ENCODE measurements around the gene TBX21. TPM values are rescaled to one million over a fixed set of nuclear protein-coding genes. Genes with fewer than 3 reads are reported as not detected.
A peak's percentile ranks its signal among the peaks of the same experiment; 100 is the strongest.

Gene TBX21
- total RNA-seq, 1 experiment from 2014 or later = not detected

- H3K4me3 ChIP-seq (ENCODE audit: low read length) = no peak overlapping the region
- H3K27ac ChIP-seq (ENCODE audit: low read length) = no peak overlapping the region
- H3K4me2 ChIP-seq (ENCODE audit: low read depth, low read length, poor library complexity, severe bottlenecking) = no peak overlapping the region
- H2AFZ ChIP-seq (ENCODE audit: low read length) = no peak overlapping the region
- peak; percentile 73 for DNase-seq
- no peaks in the 10 kb centered on the region for H3K9me3 ChIP-seq (ENCODE audit: low read length)
- no peaks in the 10 kb centered on the region for H4K20me1 ChIP-seq (ENCODE audit: insufficient read depth, low read depth, low read length)
- no peaks in the 10 kb centered on the region for H3K36me3 ChIP-seq (ENCODE audit: insufficient read depth, low read length)
- no peaks in the 10 kb centered on the region for H3K9me2 ChIP-seq (replicated peaks; ENCODE audit: insufficient read depth, low read length)
- no peak overlapping the region for H3K9ac ChIP-seq (ENCODE audit: low read length)
- no peaks in the 10 kb centered on the region for H3K79me2 ChIP-seq (ENCODE audit: low read length)
- peaks cover 5% of the 10 kb centered on the region for H3K4me1 ChIP-seq (ENCODE audit: low read length)
- H3K27me3 ChIP-seq (ENCODE audit: low read length) = no peaks in the 10 kb centered on the region
Measured at GRCh38 chr17:47742319-47743181, 9.5 kb downstream of the TBX21 start.

- Histone ChIP-seq H3K4me1 (ENCODE audit: low read length) (peaks cover 7% of the 10 kb centered on the region), H3K4me2 (ENCODE audit: low read depth, low read length, poor library complexity, severe bottlenecking) (no peak overlapping the region), H3K9me3 (ENCODE audit: low read length) (no peaks in the 10 kb centered on the region), H3K36me3 (ENCODE audit: insufficient read depth, low read length) (no peaks in the 10 kb centered on the region), H3K9ac (ENCODE audit: low read length) (no peak overlapping the region), H3K79me2 (ENCODE audit: low read length) (no peaks in the 10 kb centered on the region), H3K9me2 (replicated peaks; ENCODE audit: insufficient read depth, low read length) (no peaks in the 10 kb centered on the region), H4K20me1 (ENCODE audit: insufficient read depth, low read depth, low read length) (no peaks in the 10 kb centered on the region), H3K27ac (ENCODE audit: low read length) (no peak overlapping the region), H3K4me3 (ENCODE audit: low read length) (no peak overlapping the region), H2AFZ (ENCODE audit: low read length) (no peak overlapping the region), H3K27me3 (ENCODE audit: low read length) (0 out of 2 replicates have a peak, but pooled peaks cover 2% of the 10 kb centered on the region)
- no peak for DNase-seq
Measured at GRCh38 chr17:47744168-47745036, 11.4 kb downstream of the TBX21 start.

GRCh38 chr17:47745037-47745380, 12.0 kb downstream of the TBX21 start:
- DNase-seq = no peak

GRCh38 chr17:47751471-47751870, 18.4 kb downstream of the TBX21 start:
- Histone ChIP-seq H2AFZ (ENCODE audit: low read length) (no peak overlapping the region), H3K4me3 (ENCODE audit: low read length) (no peak overlapping the region), H3K36me3 (ENCODE audit: insufficient read depth, low read length) (no peaks in the 10 kb centered on the region), H3K9me2 (replicated peaks; ENCODE audit: insufficient read depth, low read length) (no peaks in the 10 kb centered on the region), H4K20me1 (ENCODE audit: insufficient read depth, low read depth, low read length) (no peaks in the 10 kb centered on the region), H3K9me3 (ENCODE audit: low read length) (no peaks in the 10 kb centered on the region), H3K9ac (ENCODE audit: low read length) (no peak overlapping the region), H3K27ac (ENCODE audit: low read length) (no peak overlapping the region), H3K79me2 (ENCODE audit: low read length) (no peaks in the 10 kb centered on the region), H3K27me3 (ENCODE audit: low read length) (0 out of 2 replicates have a peak, but pooled peaks cover 2% of the 10 kb centered on the region), H3K4me2 (ENCODE audit: low read depth, low read length, poor library complexity, severe bottlenecking) (peak overlapping the region; percentile 45), H3K4me1 (ENCODE audit: low read length) (peaks cover 28% of the 10 kb centered on the region)
- DNase-seq = no peak

More at GRCh38 chr17:47745037-47745380, 12.0 kb downstream of the TBX21 start:
- H3K4me2 ChIP-seq (ENCODE audit: low read depth, low read length, poor library complexity, severe bottlenecking) = no peak overlapping the region
- H3K36me3 ChIP-seq (ENCODE audit: insufficient read depth, low read length) = no peaks in the 10 kb centered on the region
- no peak overlapping the region for H3K9ac ChIP-seq (ENCODE audit: low read length)
- H3K27me3 ChIP-seq (ENCODE audit: low read length) = 0 out of 2 replicates have a peak, but pooled peaks cover 2% of the 10 kb centered on the region
- no peaks in the 10 kb centered on the region for H4K20me1 ChIP-seq (ENCODE audit: insufficient read depth, low read depth, low read length)
- H2AFZ ChIP-seq (ENCODE audit: low read length) = no peak overlapping the region
- no peak overlapping the region for H3K4me3 ChIP-seq (ENCODE audit: low read length)
- H3K9me2 ChIP-seq (replicated peaks; ENCODE audit: insufficient read depth, low read length) = no peaks in the 10 kb centered on the region
- no peaks in the 10 kb centered on the region for H3K79me2 ChIP-seq (ENCODE audit: low read length)
- H3K4me1 ChIP-seq (ENCODE audit: low read length) = peaks cover 13% of the 10 kb centered on the region
- no peaks in the 10 kb centered on the region for H3K9me3 ChIP-seq (ENCODE audit: low read length)
- no peak overlapping the region for H3K27ac ChIP-seq (ENCODE audit: low read length)

- no peak overlapping the region for H2AFZ ChIP-seq (ENCODE audit: low read length)
Measured at GRCh38 chr17:47757386-47757785, 24.4 kb downstream of the TBX21 start.

GRCh38 chr17:47760409-47761140, 27.5 kb downstream of the TBX21 start:
- no peak overlapping the region for H3K4me2 ChIP-seq (ENCODE audit: low read depth, low read length, poor library complexity, severe bottlenecking)
- no peak overlapping the region for H2AFZ ChIP-seq (ENCODE audit: low read length)
- H3K36me3 ChIP-seq (ENCODE audit: insufficient read depth, low read length) = no peaks in the 10 kb centered on the region
- H3K79me2 ChIP-seq (ENCODE audit: low read length) = no peaks in the 10 kb centered on the region
- no peaks in the 10 kb centered on the region for H3K4me1 ChIP-seq (ENCODE audit: low read length)
- H3K9me2 ChIP-seq (replicated peaks; ENCODE audit: insufficient read depth, low read length) = no peaks in the 10 kb centered on the region
- peaks cover 6% of the 10 kb centered on the region; the same call in 1 of the 2 replicates for H3K9me3 ChIP-seq (ENCODE audit: low read length)
- H3K27ac ChIP-seq (ENCODE audit: low read length) = no peak overlapping the region
- H3K9ac ChIP-seq (ENCODE audit: low read length) = no peak overlapping the region
- H3K4me3 ChIP-seq (ENCODE audit: low read length) = no peak overlapping the region
- no peak for DNase-seq
- no peaks in the 10 kb centered on the region for H4K20me1 ChIP-seq (ENCODE audit: insufficient read depth, low read depth, low read length)
- 0 out of 2 replicates have a peak, but pooled peaks cover 5% of the 10 kb centered on the region for H3K27me3 ChIP-seq (ENCODE audit: low read length)

More at GRCh38 chr17:47757386-47757785, 24.4 kb downstream of the TBX21 start:
- H3K27ac ChIP-seq (ENCODE audit: low read length) = no peak overlapping the region
- no peak overlapping the region for H3K4me2 ChIP-seq (ENCODE audit: low read depth, low read length, poor library complexity, severe bottlenecking)
- H3K9me2 ChIP-seq (replicated peaks; ENCODE audit: insufficient read depth, low read length) = no peaks in the 10 kb centered on the region
- no peak for DNase-seq
- H3K9ac ChIP-seq (ENCODE audit: low read length) = no peak overlapping the region
- H3K4me1 ChIP-seq (ENCODE audit: low read length) = no peaks in the 10 kb centered on the region
- H3K36me3 ChIP-seq (ENCODE audit: insufficient read depth, low read length) = no peaks in the 10 kb centered on the region
- H3K9me3 ChIP-seq (ENCODE audit: low read length) = no peaks in the 10 kb centered on the region
- H3K27me3 ChIP-seq (ENCODE audit: low read length) = 0 out of 2 replicates have a peak, but pooled peaks cover 2% of the 10 kb centered on the region
- no peak overlapping the region for H3K4me3 ChIP-seq (ENCODE audit: low read length)
- no peaks in the 10 kb centered on the region for H4K20me1 ChIP-seq (ENCODE audit: insufficient read depth, low read depth, low read length)
- H3K79me2 ChIP-seq (ENCODE audit: low read length) = no peaks in the 10 kb centered on the region

GRCh38 chr17:47762728-47763127, 29.7 kb downstream of the TBX21 start:
- no peak overlapping the region for H3K4me2 ChIP-seq (ENCODE audit: low read depth, low read length, poor library complexity, severe bottlenecking)
- H3K9me2 ChIP-seq (replicated peaks; ENCODE audit: insufficient read depth, low read length) = no peaks in the 10 kb centered on the region
- no peaks in the 10 kb centered on the region for H3K79me2 ChIP-seq (ENCODE audit: low read length)
- no peak overlapping the region for H3K9ac ChIP-seq (ENCODE audit: low read length)
- no peaks in the 10 kb centered on the region for H3K4me1 ChIP-seq (ENCODE audit: low read length)
- no peaks in the 10 kb centered on the region for H3K36me3 ChIP-seq (ENCODE audit: insufficient read depth, low read length)
- H3K27me3 ChIP-seq (ENCODE audit: low read length) = 0 out of 2 replicates have a peak, but pooled peaks cover 5% of the 10 kb centered on the region
- H3K27ac ChIP-seq (ENCODE audit: low read length) = no peak overlapping the region
- DNase-seq = no peak
- H4K20me1 ChIP-seq (ENCODE audit: insufficient read depth, low read depth, low read length) = no peaks in the 10 kb centered on the region
- no peak overlapping the region for H3K4me3 ChIP-seq (ENCODE audit: low read length)
- no peak overlapping the region for H2AFZ ChIP-seq (ENCODE audit: low read length)
- H3K9me3 ChIP-seq (ENCODE audit: low read length) = peaks cover 6% of the 10 kb centered on the region; the same call in 1 of the 2 replicates

Measured in Karpas-422 (cell line).